Heart left ventricle (tissue), 13 donors: ENCODE data around the gene TBCD.

ENCODE experiments used
- CTCF ChIP-seq, 12 donors: fragments of 200-600 bp; sonication (generic) in 4 of 12; IDR thresholded peaks; one replicate each; pipeline versions ENCODE4 v1.5.0 to v1.8.0; 2018 to 2022; ENCODE audit warnings: antibody characterized with exemption in 12 of 12, mild to moderate bottlenecking in 5 of 12
- POLR2A ChIP-seq, 2 donors: fragments of 450-650 bp; IDR thresholded peaks; one replicate each; pipeline ENCODE4 v1.6.1; 2017; ENCODE audit warnings: antibody characterized with exemption in 2 of 2, mild to moderate bottlenecking in 2 of 2, moderate library complexity in 2 of 2
- donor health status: ischemic (EF 13 %, LVEDD 7.1; RV severe dilation, severe dysfunction).
- donor health status: DM: no; HTN: yes; CAD: no.
- donor health status: DM: no; HTN: no; CAD: no.
- donor health status: ischemic (EF 25% LVEDD 6.9; RV normal size, moderate dysfunction).
- donor health status: ischemic (EF 25% LVEDD 5.7; RV mildly dilated, moderate dysfunction).
- donor health status: ischemic (EF 35%, LVEDD 5.7; RV mildly dilated, moderate dysfunction).
- donor health status: nonischemic (EF 11% LVEDD 7.7; RV severe dilation, severe dysfunction).
- donor health status: DM: yes; HTN: yes; CAD: no.
- donor health status: PGD.
- donor health status: ischemic (EF 29% LVEDD 5.4; RV normal size, mild dysfunction).
- donor health status: nonischemic (EF 23%, LVEDD 6.1; RV moderate dilation, normal function).

- no peak for TF ChIP-seq CTCF (IDR thresholded peaks at IDR 0.05)
- no peak for TF ChIP-seq POLR2A (IDR thresholded peaks at IDR 0.05)
Observed at GRCh38 chr17:82782657-82783207, 30.9 kb downstream of the TBCD start.
